ENCODE data around the gene LRRC8C.

LRRC8C gene

DNA sequence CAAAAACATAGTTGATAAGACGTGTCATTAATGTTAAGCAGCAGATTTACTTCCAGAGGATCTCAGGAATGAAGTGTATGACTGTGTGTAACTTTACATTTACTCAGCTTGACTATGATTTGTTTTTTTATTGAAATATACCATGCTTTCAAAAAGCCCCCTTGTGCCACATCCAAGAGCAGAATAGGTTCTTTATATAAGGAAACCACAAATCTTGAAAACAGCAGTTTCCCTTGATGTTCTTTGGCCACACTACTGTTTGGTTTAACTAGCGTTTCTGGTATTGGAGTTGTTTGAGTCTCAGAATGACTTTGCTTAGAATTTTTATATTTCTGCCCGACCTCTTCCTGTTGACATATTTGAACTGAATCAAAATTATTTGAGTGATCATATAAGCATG is 25.0 kb downstream of the LRRC8C start:
- TF ChIP-seq EZH2 (IDR thresholded peaks at IDR 0.05; ENCODE audit: borderline replicate concordance, low read length): no peak
- TF ChIP-seq, protein P1, sequence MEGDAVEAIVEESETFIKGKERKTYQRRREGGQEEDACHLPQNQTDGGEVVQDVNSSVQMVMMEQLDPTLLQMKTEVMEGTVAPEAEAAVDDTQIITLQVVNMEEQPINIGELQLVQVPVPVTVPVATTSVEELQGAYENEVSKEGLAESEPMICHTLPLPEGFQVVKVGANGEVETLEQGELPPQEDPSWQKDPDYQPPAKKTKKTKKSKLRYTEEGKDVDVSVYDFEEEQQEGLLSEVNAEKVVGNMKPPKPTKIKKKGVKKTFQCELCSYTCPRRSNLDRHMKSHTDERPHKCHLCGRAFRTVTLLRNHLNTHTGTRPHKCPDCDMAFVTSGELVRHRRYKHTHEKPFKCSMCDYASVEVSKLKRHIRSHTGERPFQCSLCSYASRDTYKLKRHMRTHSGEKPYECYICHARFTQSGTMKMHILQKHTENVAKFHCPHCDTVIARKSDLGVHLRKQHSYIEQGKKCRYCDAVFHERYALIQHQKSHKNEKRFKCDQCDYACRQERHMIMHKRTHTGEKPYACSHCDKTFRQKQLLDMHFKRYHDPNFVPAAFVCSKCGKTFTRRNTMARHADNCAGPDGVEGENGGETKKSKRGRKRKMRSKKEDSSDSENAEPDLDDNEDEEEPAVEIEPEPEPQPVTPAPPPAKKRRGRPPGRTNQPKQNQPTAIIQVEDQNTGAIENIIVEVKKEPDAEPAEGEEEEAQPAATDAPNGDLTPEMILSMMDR (IDR thresholded peaks at IDR 0.05; ENCODE audit: low read length): no peak
- Histone ChIP-seq H3K27ac (ENCODE audit: low read depth, low read length, poor library complexity, severe bottlenecking) (no peak overlapping the region), H4K20me1 (ENCODE audit: insufficient read depth, low read length) (no peaks in the 10 kb centered on the region; the same call in 1 of the 2 replicates), H3K4me3 (ENCODE audit: low read depth, low read length, poor library complexity, severe bottlenecking) (no peak overlapping the region), H3K27me3 (ENCODE audit: insufficient read depth, low read length) (no peaks in the 10 kb centered on the region), H2AFZ (ENCODE audit: low read length) (no peak overlapping the region), H3K79me2 (ENCODE audit: insufficient read depth, low read length) (0 out of 2 replicates have a peak, but pooled peaks cover 8% of the 10 kb centered on the region), H3F3A (ENCODE audit: insufficient read depth, low read length) (no peaks in the 10 kb centered on the region; the same call in 1 of the 2 replicates), H3K9me2 (ENCODE audit: low read depth, low read length) (no peaks in the 10 kb centered on the region), H3K36me3 (ENCODE audit: insufficient read depth, low read length) (no peaks in the 10 kb centered on the region), H3K9ac (ENCODE audit: low read length) (no peak overlapping the region), H3K4me1 (ENCODE audit: insufficient read depth, low read length, severe bottlenecking) (peaks cover 36% of the 10 kb centered on the region), H3K4me2 (ENCODE audit: low read length) (no peak overlapping the region), H3K9me3 (ENCODE audit: low read length) (no peaks in the 10 kb centered on the region)

DNA sequence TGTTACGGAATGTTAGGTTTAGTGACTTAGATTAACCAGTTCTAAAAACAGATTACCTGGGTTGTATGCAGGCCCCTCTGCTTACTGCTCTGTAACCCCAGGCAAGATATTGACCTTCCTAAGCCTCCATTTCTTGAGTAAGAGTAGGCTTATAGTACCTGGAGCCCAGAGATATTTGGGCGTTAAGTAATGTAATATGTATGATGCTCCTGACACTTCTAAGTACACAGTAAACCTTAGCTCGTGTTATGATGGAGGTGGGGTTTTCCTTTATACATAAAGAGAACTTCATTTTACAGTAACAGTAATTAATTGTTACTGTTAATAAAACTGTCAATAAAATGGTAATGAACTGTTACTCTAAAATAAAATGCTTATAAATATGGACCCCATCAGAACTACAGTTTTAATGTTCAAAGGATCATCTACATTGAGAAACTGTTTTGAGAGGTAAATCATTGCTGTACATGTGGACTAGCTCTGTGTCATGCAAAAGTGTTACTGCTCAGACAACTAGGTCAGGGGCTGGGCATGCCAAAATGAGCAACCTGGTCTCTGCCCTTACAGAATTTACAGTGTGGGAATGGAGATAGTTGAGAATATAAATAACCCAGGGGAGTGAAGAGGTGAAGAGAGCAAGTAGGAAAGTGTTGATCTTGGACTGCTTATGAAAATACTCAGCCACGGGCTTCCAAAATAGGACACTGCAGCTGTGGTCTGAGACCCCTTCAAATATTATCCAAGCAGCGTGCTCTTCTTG is 26.6 kb downstream of the LRRC8C start:
- Histone ChIP-seq H4K20me1 (ENCODE audit: insufficient read depth, low read length) (no peaks in the 10 kb centered on the region), H3K9me2 (ENCODE audit: low read depth, low read length) (no peaks in the 10 kb centered on the region), H3K36me3 (ENCODE audit: insufficient read depth, low read length) (no peaks in the 10 kb centered on the region), H3K4me3 (ENCODE audit: low read depth, low read length, poor library complexity, severe bottlenecking) (no peak overlapping the region), H3K9ac (ENCODE audit: low read length) (no peak overlapping the region), H3K27ac (ENCODE audit: low read depth, low read length, poor library complexity, severe bottlenecking) (no peak overlapping the region), H3K4me1 (ENCODE audit: insufficient read depth, low read length, severe bottlenecking) (peaks cover 36% of the 10 kb centered on the region), H3K4me2 (ENCODE audit: low read length) (no peak overlapping the region; the same call in 1 of the 2 replicates), H3K9me3 (ENCODE audit: low read length) (no peaks in the 10 kb centered on the region), H2AFZ (ENCODE audit: low read length) (no peak overlapping the region), H3F3A (ENCODE audit: insufficient read depth, low read length) (no peaks in the 10 kb centered on the region), H3K79me2 (ENCODE audit: insufficient read depth, low read length) (0 out of 2 replicates have a peak, but pooled peaks cover 8% of the 10 kb centered on the region), H3K27me3 (ENCODE audit: insufficient read depth, low read length) (no peaks in the 10 kb centered on the region)
- TF ChIP-seq, protein P1 (IDR thresholded peaks at IDR 0.05; ENCODE audit: low read length): no peak
- no peak for TF ChIP-seq EZH2 (IDR thresholded peaks at IDR 0.05; ENCODE audit: borderline replicate concordance, low read length)

DNA sequence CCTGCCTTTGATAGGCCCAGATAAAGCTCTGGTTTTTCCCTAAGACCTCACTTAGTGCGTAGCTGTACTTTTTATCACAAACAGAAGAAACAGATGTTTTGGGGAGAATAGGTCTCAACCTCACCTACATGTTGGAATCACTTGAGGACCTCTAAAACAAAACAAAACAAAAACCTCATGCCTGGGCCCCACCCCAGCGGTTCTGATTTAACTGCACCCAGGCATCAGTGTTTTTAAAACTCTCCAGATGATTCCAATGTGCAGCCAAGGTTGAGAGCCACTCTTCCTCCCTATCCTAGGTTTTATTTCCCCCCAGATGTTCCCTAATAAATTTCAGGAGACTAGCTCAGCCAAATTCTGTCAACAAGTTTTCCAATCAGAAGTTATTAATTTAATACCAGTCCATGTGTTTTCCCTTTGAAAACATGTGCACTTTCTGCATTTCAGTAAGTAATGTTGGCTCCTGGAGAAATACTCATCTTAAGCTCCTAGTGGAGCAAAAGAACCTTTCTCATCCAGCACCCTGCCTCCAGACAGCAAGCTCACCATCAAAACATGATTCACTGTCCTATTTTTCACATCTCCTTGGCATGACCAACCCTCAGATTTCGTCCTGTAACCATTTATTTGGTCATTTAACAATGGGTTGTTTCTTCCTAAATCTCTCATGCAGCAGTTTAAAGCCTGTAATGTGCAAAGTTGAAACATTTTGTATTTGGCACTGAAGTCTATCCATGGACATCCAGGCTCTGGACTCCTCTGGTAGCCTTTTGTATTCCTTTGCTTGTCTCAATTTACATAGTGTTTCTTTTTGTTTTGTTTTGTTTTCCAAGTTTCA is 27.5 kb downstream of the LRRC8C start:
- Histone ChIP-seq H3K27ac (ENCODE audit: low read depth, low read length, poor library complexity, severe bottlenecking) (no peak overlapping the region), H3K9ac (ENCODE audit: low read length) (no peak overlapping the region), H3K79me2 (ENCODE audit: insufficient read depth, low read length) (0 out of 2 replicates have a peak, but pooled peaks cover 8% of the 10 kb centered on the region)

More for the DNA sequence above, 27.5 kb downstream of the LRRC8C start:
- Histone ChIP-seq H3K4me1 (ENCODE audit: insufficient read depth, low read length, severe bottlenecking) (peaks cover 36% of the 10 kb centered on the region), H3K27me3 (ENCODE audit: insufficient read depth, low read length) (no peaks in the 10 kb centered on the region), H4K20me1 (ENCODE audit: insufficient read depth, low read length) (no peaks in the 10 kb centered on the region), H3K4me2 (ENCODE audit: low read length) (no peak overlapping the region), H3K4me3 (ENCODE audit: low read depth, low read length, poor library complexity, severe bottlenecking) (no peak overlapping the region), H3F3A (ENCODE audit: insufficient read depth, low read length) (no peaks in the 10 kb centered on the region), H3K9me2 (ENCODE audit: low read depth, low read length) (no peaks in the 10 kb centered on the region), H3K36me3 (ENCODE audit: insufficient read depth, low read length) (no peaks in the 10 kb centered on the region), H3K9me3 (ENCODE audit: low read length) (no peaks in the 10 kb centered on the region), H2AFZ (ENCODE audit: low read length) (no peak overlapping the region)
- TF ChIP-seq EZH2 (IDR thresholded peaks at IDR 0.05; ENCODE audit: borderline replicate concordance, low read length): no peak
- TF ChIP-seq, protein P1 (IDR thresholded peaks at IDR 0.05; ENCODE audit: low read length): no peak

Measured in OCI-LY1 (cell line).